ENCODE data around the gene TJP2.

GRCh38 chr9:69197687-69198086 is 23.6 kb downstream of the TJP2 start:
- TF ChIP-seq POLR2A (IDR thresholded peaks at IDR 0.05; ENCODE audit: low read length) = peak; percentile 35
- TF ChIP-seq GATA1 (IDR thresholded peaks at IDR 0.05; ENCODE audit: low read depth, low read length) = no peak
